Mucosa of stomach (tissue), 1 donor: Measurements from ENCODE around the gene XPA.
"Not testable (repeated sequence)": the region's sequence is repeated elsewhere in the genome, so short reads cannot be mapped to it uniquely, and the experiment has no call there.

Source experiments
- H3K27me3 ChIP-seq: one replicate; pipeline ENCODE4 v1.7.0; 2013; ENCODE audit warnings: mild to moderate bottlenecking, low read length; ENCODE audit not compliant: control insufficient read depth, insufficient read depth
- H3K36me3 ChIP-seq: one replicate; pipeline ENCODE4 v1.7.0; 2013; ENCODE audit warnings: low read length; ENCODE audit not compliant: control insufficient read depth, insufficient read depth
- H3K4me1 ChIP-seq: one replicate; pipeline ENCODE4 v1.7.0; 2013; ENCODE audit warnings: mild to moderate bottlenecking, low read length; ENCODE audit not compliant: control insufficient read depth, insufficient read depth
- H3K4me3 ChIP-seq: one replicate; pipeline ENCODE4 v1.7.0; 2013; ENCODE audit warnings: low read length
- H3K9ac ChIP-seq: one replicate; pipeline ENCODE4 v1.7.0; 2013; ENCODE audit warnings: mild to moderate bottlenecking, low read length, moderate library complexity
- H3K9me3 ChIP-seq: one replicate; pipeline ENCODE4 v1.7.0; 2013; ENCODE audit warnings: mild to moderate bottlenecking, low read length, moderate library complexity; ENCODE audit not compliant: control insufficient read depth
- donor health status: Pancreatic carcinoma.

Gene XPA

GRCh38 chr9:97721396-97721795, 24.3 kb upstream of the XPA start:
- H3K9ac ChIP-seq = no peak overlapping the region
- H3K27me3 ChIP-seq = no peaks in the 10 kb centered on the region
- no peaks in the 10 kb centered on the region for H3K9me3 ChIP-seq
- no peak overlapping the region for H3K4me3 ChIP-seq
- no peaks in the 10 kb centered on the region for H3K36me3 ChIP-seq
- H3K4me1 ChIP-seq = no peaks in the 10 kb centered on the region

- Histone ChIP-seq H3K36me3 (no peaks in the 10 kb centered on the region), H3K9me3 (no peaks in the 10 kb centered on the region), H3K9ac (no peak overlapping the region), H3K4me3 (no peak overlapping the region), H3K27me3 (no peaks in the 10 kb centered on the region), H3K4me1 (peaks cover 6% of the 10 kb centered on the region)
Observed at GRCh38 chr9:97717866-97718265, 20.7 kb upstream of the XPA start.

GRCh38 chr9:97714435-97714834, 17.3 kb upstream of the XPA start:
- H3K4me3 ChIP-seq = no peak overlapping the region
- peaks cover 9% of the 10 kb centered on the region for H3K27me3 ChIP-seq
- no peaks in the 10 kb centered on the region for H3K36me3 ChIP-seq
- H3K9ac ChIP-seq = no peak overlapping the region
- H3K4me1 ChIP-seq = peaks cover 6% of the 10 kb centered on the region
- no peaks in the 10 kb centered on the region for H3K9me3 ChIP-seq

GRCh38 chr9:97711223-97711626, 14.1 kb upstream of the XPA start:
- Histone ChIP-seq H3K9ac (no peak overlapping the region), H3K4me3 (no peak overlapping the region), H3K9me3 (no peaks in the 10 kb centered on the region), H3K4me1 (peaks cover 6% of the 10 kb centered on the region), H3K36me3 (no peaks in the 10 kb centered on the region), H3K27me3 (peaks cover 9% of the 10 kb centered on the region)

- H3K27me3 ChIP-seq = peaks cover 9% of the 10 kb centered on the region
- no peak overlapping the region for H3K9ac ChIP-seq
- H3K9me3 ChIP-seq = no peaks in the 10 kb centered on the region
- H3K36me3 ChIP-seq = no peaks in the 10 kb centered on the region
- peaks cover 6% of the 10 kb centered on the region for H3K4me1 ChIP-seq
- no peak overlapping the region for H3K4me3 ChIP-seq
Observed at GRCh38 chr9:97710356-97711222, 13.4 kb upstream of the XPA start.

- H3K9me3 ChIP-seq = no peaks in the 10 kb centered on the region
- H3K9ac ChIP-seq = no peak overlapping the region
- peaks cover 14% of the 10 kb centered on the region for H3K4me1 ChIP-seq
- H3K36me3 ChIP-seq = no peaks in the 10 kb centered on the region
- H3K4me3 ChIP-seq = no peak overlapping the region
- peaks cover 6% of the 10 kb centered on the region for H3K27me3 ChIP-seq
Observed at GRCh38 chr9:97706246-97706645, 9.1 kb upstream of the XPA start.

- H3K9ac ChIP-seq = no peak overlapping the region
- no peak overlapping the region for H3K4me3 ChIP-seq
- peaks cover 14% of the 10 kb centered on the region for H3K4me1 ChIP-seq
- H3K9me3 ChIP-seq = no peaks in the 10 kb centered on the region
- no peaks in the 10 kb centered on the region for H3K36me3 ChIP-seq
- H3K27me3 ChIP-seq = no peaks in the 10 kb centered on the region
Observed at GRCh38 chr9:97705354-97705950, 8.3 kb upstream of the XPA start.

GRCh38 chr9:97704851-97705250, 7.7 kb upstream of the XPA start:
- no peaks in the 10 kb centered on the region for H3K9me3 ChIP-seq
- no peak overlapping the region for H3K9ac ChIP-seq
- no peaks in the 10 kb centered on the region for H3K36me3 ChIP-seq
- H3K4me3 ChIP-seq = no peak overlapping the region
- peaks cover 14% of the 10 kb centered on the region for H3K4me1 ChIP-seq
- H3K27me3 ChIP-seq = no peaks in the 10 kb centered on the region

GRCh38 chr9:97704345-97704677, 7.2 kb upstream of the XPA start:
- Histone ChIP-seq H3K4me1 (peaks cover 14% of the 10 kb centered on the region), H3K9me3 (no peaks in the 10 kb centered on the region), H3K36me3 (no peaks in the 10 kb centered on the region), H3K9ac (no peak overlapping the region), H3K4me3 (no peak overlapping the region), H3K27me3 (no peaks in the 10 kb centered on the region)

- no peaks in the 10 kb centered on the region for H3K27me3 ChIP-seq
- H3K36me3 ChIP-seq = no peaks in the 10 kb centered on the region
- no peak overlapping the region for H3K4me3 ChIP-seq
- H3K9me3 ChIP-seq = no peaks in the 10 kb centered on the region
- H3K9ac ChIP-seq = peak overlapping the region; percentile 13
- peaks cover 14% of the 10 kb centered on the region for H3K4me1 ChIP-seq
Observed at GRCh38 chr9:97703437-97704344, 6.6 kb upstream of the XPA start.

- not testable (repeated sequence) for H3K9me3 ChIP-seq, H3K27me3 ChIP-seq, H3K4me3 ChIP-seq, H3K36me3 ChIP-seq, H3K9ac ChIP-seq
- H3K4me1 ChIP-seq = peaks cover 25% of the 10 kb centered on the region
Observed at GRCh38 chr9:97699824-97700223, 2.7 kb upstream of the XPA start.

- not testable (repeated sequence) for H3K9me3 ChIP-seq, H3K27me3 ChIP-seq, H3K4me3 ChIP-seq, H3K9ac ChIP-seq, H3K36me3 ChIP-seq
- H3K4me1 ChIP-seq = peaks cover 21% of the 10 kb centered on the region
Observed at GRCh38 chr9:97699281-97699680, 2.1 kb upstream of the XPA start.
